Mesodermal cell (in vitro differentiated cells): ENCODE measurements around the gene KLHL11.

Experiments
- H3K27ac ChIP-seq: 2 replicates; pipeline ENCODE4 v1.7.0; 2013; ENCODE audit warnings: mild to moderate bottlenecking, low read depth, low read length, moderate library complexity; ENCODE audit not compliant: severe bottlenecking
- H3K36me3 ChIP-seq: 2 replicates; pipeline ENCODE4 v1.7.1; 2013; ENCODE audit warnings: mild to moderate bottlenecking, low read length, moderate library complexity; ENCODE audit not compliant: control insufficient read depth, insufficient read depth
- H3K4me1 ChIP-seq: one replicate; pipeline ENCODE4 v1.7.1; 2013; ENCODE audit warnings: mild to moderate bottlenecking, low read length; ENCODE audit not compliant: insufficient read depth, control insufficient read depth, poor library complexity, severe bottlenecking
- H3K4me3 ChIP-seq: 2 replicates; pipeline ENCODE4 v1.7.0; 2013; ENCODE audit warnings: low read length, control low read depth, mild to moderate bottlenecking; ENCODE audit not compliant: insufficient read depth, poor library complexity, severe bottlenecking; ENCODE audit errors: extremely low read depth
- H3K9me3 ChIP-seq: 2 replicates; pipeline ENCODE4 v1.7.1; 2013; ENCODE audit warnings: mild to moderate bottlenecking, low read length, moderate library complexity; ENCODE audit not compliant: control insufficient read depth
- WGBS, 2 experiments: methylation state at CpG; one replicate each; pipeline ENCODE4 v1.1.5; 2013; ENCODE audit warnings: missing lambda C conversion rate in 2 of 2; ENCODE audit not compliant: insufficient coverage in 2 of 2; 5-methylcytosine and 5-hydroxymethylcytosine counted together

Gene KLHL11

GRCh38 chr17:41818024-41818423 lies 47.2 kb downstream of the KLHL11 start:
- WGBS, 2 experiments, result 96 to 99% methylated on average over 15 to 17 of the region's 20 CpGs
- Histone ChIP-seq H3K4me3 (no peak overlapping the region), H3K36me3 (peaks cover 65% of the 10 kb centered on the region), H3K4me1 (peaks cover 9% of the 10 kb centered on the region), H3K27ac (no peak overlapping the region), H3K9me3 (no peaks in the 10 kb centered on the region)

- WGBS, 2 experiments, result 93 to 97% methylated on average over 17 to 21 of the region's 23 CpGs
- Histone ChIP-seq H3K36me3 (peaks cover 55% of the 10 kb centered on the region), H3K4me3 (no peak overlapping the region), H3K9me3 (no peaks in the 10 kb centered on the region), H3K27ac (no peak overlapping the region), H3K4me1 (peaks cover 9% of the 10 kb centered on the region)
Measured at GRCh38 chr17:41816637-41817320, 48.4 kb downstream of the KLHL11 start.

- H3K4me3 ChIP-seq, result peak overlapping the region; percentile 86
- WGBS, 2 experiments, result 83 to 100% methylated on average over 1 of the region's 1 CpG
- H3K27ac ChIP-seq, result peak overlapping the region; percentile 89
- H3K4me1 ChIP-seq, result peaks cover 9% of the 10 kb centered on the region
- H3K9me3 ChIP-seq, result no peaks in the 10 kb centered on the region
- H3K36me3 ChIP-seq, result peaks cover 42% of the 10 kb centered on the region
Measured at GRCh38 chr17:41814195-41814594, 51.0 kb downstream of the KLHL11 start.

- Histone ChIP-seq H3K4me1 (peaks cover 9% of the 10 kb centered on the region), H3K27ac (peak overlapping the region; percentile 89), H3K9me3 (no peaks in the 10 kb centered on the region), H3K4me3 (peak overlapping the region; percentile 86), H3K36me3 (peaks cover 42% of the 10 kb centered on the region)
- WGBS, 2 experiments, result 14 to 25% methylated on average over 8 to 9 of the region's 9 CpGs
Measured at GRCh38 chr17:41813699-41814124, 51.5 kb downstream of the KLHL11 start.

- H3K27ac ChIP-seq, result peak overlapping the region; percentile 89
- no peaks in the 10 kb centered on the region for H3K9me3 ChIP-seq
- H3K4me1 ChIP-seq, result peaks cover 9% of the 10 kb centered on the region
- WGBS, 2 experiments, result 0% methylated on average over 8 to 9 of the region's 12 CpGs
- H3K36me3 ChIP-seq, result peaks cover 44% of the 10 kb centered on the region
- H3K4me3 ChIP-seq, result peak overlapping the region; percentile 86
Measured at GRCh38 chr17:41813152-41813680, 52.0 kb downstream of the KLHL11 start.

- Histone ChIP-seq H3K9me3 (no peaks in the 10 kb centered on the region), H3K4me3 (peak within 1 kb of the TSS; percentile 86), H3K4me1 (peaks cover 9% of the 10 kb centered on the region), H3K36me3 (peaks cover 38% of the 10 kb centered on the region), H3K27ac (peak within 1 kb of the TSS; percentile 89)
- WGBS, 2 experiments, result 1% methylated on average over 19 to 27 of the region's 35 CpGs
Measured at GRCh38 chr17:41812381-41813151, 52.7 kb downstream of the KLHL11 start, which contains the start of gene FKBP10. Gene FKBP10 (plus strand): TSS chr17:41813004. CDS start chr17:41813035, 31 bp downstream.

GRCh38 chr17:41811549-41812380 lies 53.5 kb downstream of the KLHL11 start, which contains the start of gene P3H4:
Gene P3H4 (minus strand): TSS chr17:41811949. CDS start chr17:41811915, 34 bp downstream.
- Histone ChIP-seq H3K4me3 (peak within 1 kb of the TSS; percentile 86), H3K9me3 (no peaks in the 10 kb centered on the region), H3K36me3 (peaks cover 30% of the 10 kb centered on the region), H3K4me1 (peaks cover 9% of the 10 kb centered on the region), H3K27ac (peak within 1 kb of the TSS; percentile 89)
- 0% methylated on average over 79 to 81 of the region's 96 CpGs for WGBS, 2 experiments

GRCh38 chr17:41810659-41811548 lies 54.3 kb downstream of the KLHL11 start:
- peaks cover 9% of the 10 kb centered on the region for H3K4me1 ChIP-seq
- peaks cover 33% of the 10 kb centered on the region for H3K36me3 ChIP-seq
- peak overlapping the region; percentile 89 for H3K27ac ChIP-seq
- H3K4me3 ChIP-seq, result peak overlapping the region; percentile 86
- no peaks in the 10 kb centered on the region for H3K9me3 ChIP-seq
- whole genome bisulfite sequencing, 2 experiments, result 26 to 39% methylated on average over 35 to 52 of the region's 58 CpGs

- no peaks in the 10 kb centered on the region for H3K9me3 ChIP-seq
- no peaks in the 10 kb centered on the region for H3K4me1 ChIP-seq
- WGBS, 2 experiments, result 88 to 94% methylated on average over 7 to 8 of the region's 8 CpGs
- no peak overlapping the region for H3K27ac ChIP-seq
- peaks cover 43% of the 10 kb centered on the region for H3K36me3 ChIP-seq
- no peak overlapping the region for H3K4me3 ChIP-seq
Measured at GRCh38 chr17:41806685-41807445, 58.4 kb downstream of the KLHL11 start.
